ENCODE measurements around the gene SPR. TPM values are rescaled to one million over a fixed set of nuclear protein-coding genes. Genes with fewer than 3 reads are reported as not detected.

SPR gene
- polyA plus RNA-seq, 1 of the 3 experiments (the other 2 are of a cell fraction) = 25.7 TPM

DNA sequence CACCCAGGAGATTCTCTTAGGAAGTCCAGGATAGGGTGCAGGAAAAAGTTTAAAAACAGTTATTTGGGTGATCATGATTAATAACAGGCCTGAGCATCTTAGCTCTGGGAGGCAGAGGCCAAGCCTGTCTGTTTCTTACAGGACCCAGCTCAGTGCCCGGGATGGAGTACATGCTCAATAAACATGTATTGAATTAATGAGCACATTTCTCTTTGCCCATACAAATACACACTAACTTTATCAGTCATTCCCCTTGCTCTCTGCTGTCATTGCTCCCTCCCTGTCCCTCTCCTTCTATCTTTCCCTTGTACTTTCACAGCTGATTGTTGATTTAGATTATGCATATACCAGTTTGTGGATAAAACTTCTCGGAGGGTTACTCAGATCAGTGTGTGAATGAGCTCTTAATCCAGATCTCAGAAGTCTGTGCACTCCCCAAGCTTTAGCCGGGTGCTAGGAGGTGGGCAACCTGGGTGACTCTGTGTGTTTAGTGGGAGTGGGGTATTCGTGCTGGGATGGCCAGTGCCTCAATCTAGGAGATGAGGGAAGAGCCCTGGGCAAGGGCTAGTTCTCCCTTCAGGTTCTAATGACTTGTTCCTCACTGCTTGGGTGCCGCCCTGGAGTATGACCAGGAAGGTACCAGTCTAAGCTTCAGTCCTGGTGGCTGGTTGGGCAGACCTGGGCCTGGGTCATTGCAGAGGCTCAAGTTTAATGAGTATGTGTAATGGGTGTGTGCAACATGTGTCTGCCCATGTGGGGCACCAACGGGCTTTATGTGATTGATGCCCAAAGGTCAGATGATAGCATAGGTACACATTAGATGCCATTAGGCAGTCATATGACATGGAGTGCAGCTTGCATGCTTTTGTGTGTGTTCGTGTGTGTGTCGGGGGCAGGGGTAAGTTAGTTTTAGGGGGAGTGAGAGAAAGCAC, 40.7 kb downstream of the SPR start:
- peaks cover 65% of the 10 kb centered on the region for H3K27me3 ChIP-seq (ENCODE audit: insufficient read depth)
- H3F3A ChIP-seq (replicated peaks; ENCODE audit: insufficient read depth) = no peaks in the 10 kb centered on the region
- H3K4me3 ChIP-seq (ENCODE audit: low read depth in 2 of 2, low read length in 1 of 2) = no peak overlapping the region
- no peaks in the 10 kb centered on the region for H3K79me2 ChIP-seq (ENCODE audit: insufficient read depth)
- H2AFZ ChIP-seq (ENCODE audit: low read depth) = no peak overlapping the region
- H3K36me3 ChIP-seq (replicated peaks in 1 of 2; ENCODE audit: control insufficient read depth in 1 of 2, insufficient read depth in 2 of 2, low read length in 1 of 2) = no peaks in the 10 kb centered on the region
- ChIA-PET POLR2A (no interaction called here), CTCF (interaction anchor here (1.0 to 8.6 kb wide), 10 partner anchors 9 to 249 kb away, joined by 3 to 53 read pairs (median 7); no protein-coding TSS in a partner anchor)
- H3K9me3 ChIP-seq = no peaks in the 10 kb centered on the region
- no peak overlapping the region for H3K27ac ChIP-seq (ENCODE audit: low read depth in 2 of 2, low read length in 1 of 2)
- DNase-seq = no peak
- TF ChIP-seq GATA2 (CRISPR knock-in tag; IDR thresholded peaks at IDR 0.05) (no peak), SMC3 (IDR thresholded peaks at IDR 0.05; ENCODE audit: low read depth, low read length) (no peak), RCOR1 (IDR thresholded peaks at IDR 0.05; ENCODE audit: low read length) (no peak), FOXM1 (IDR thresholded peaks at IDR 0.05; ENCODE audit: low read depth) (no peak), ELF1 (IDR thresholded peaks at IDR 0.05) (no peak), TCF12 (IDR thresholded peaks at IDR 0.05) (no peak), RAD21 (IDR thresholded peaks at IDR 0.05; ENCODE audit: low read length) (no peak), RFX5 (IDR thresholded peaks at IDR 0.05; ENCODE audit: low read length) (no peak), TAF1 (IDR thresholded peaks at IDR 0.05; ENCODE audit: borderline replicate concordance, low read depth, low read length) (no peak), NFIC (IDR thresholded peaks at IDR 0.05; ENCODE audit: borderline replicate concordance) (no peak), NRF1 (IDR thresholded peaks at IDR 0.05; ENCODE audit: low read depth, low read length) (no peak), MAX (IDR thresholded peaks at IDR 0.05; ENCODE audit: low read depth) (no peak), FOSL2 (IDR thresholded peaks at IDR 0.05; ENCODE audit: borderline replicate concordance, low read depth) (no peak), IRF3 (IDR thresholded peaks at IDR 0.05; ENCODE audit: low read depth, low read length) (no peak), RXRA (IDR thresholded peaks at IDR 0.05; ENCODE audit: borderline replicate concordance, low read depth) (no peak)
- TF ChIP-seq, protein P1, sequence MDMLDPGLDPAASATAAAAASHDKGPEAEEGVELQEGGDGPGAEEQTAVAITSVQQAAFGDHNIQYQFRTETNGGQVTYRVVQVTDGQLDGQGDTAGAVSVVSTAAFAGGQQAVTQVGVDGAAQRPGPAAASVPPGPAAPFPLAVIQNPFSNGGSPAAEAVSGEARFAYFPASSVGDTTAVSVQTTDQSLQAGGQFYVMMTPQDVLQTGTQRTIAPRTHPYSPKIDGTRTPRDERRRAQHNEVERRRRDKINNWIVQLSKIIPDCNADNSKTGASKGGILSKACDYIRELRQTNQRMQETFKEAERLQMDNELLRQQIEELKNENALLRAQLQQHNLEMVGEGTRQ (IDR thresholded peaks at IDR 0.05; ENCODE audit: borderline replicate concordance, low read depth, low read length) = no peak
- TF ChIP-seq, protein P2, sequence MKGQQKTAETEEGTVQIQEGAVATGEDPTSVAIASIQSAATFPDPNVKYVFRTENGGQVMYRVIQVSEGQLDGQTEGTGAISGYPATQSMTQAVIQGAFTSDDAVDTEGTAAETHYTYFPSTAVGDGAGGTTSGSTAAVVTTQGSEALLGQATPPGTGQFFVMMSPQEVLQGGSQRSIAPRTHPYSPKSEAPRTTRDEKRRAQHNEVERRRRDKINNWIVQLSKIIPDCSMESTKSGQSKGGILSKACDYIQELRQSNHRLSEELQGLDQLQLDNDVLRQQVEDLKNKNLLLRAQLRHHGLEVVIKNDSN (IDR thresholded peaks at IDR 0.05; ENCODE audit: borderline replicate concordance, low read depth) = no peak
- no peak overlapping the region for H3K9ac ChIP-seq
- H3K4me1 ChIP-seq (ENCODE audit: control insufficient read depth in 1 of 2, insufficient read depth in 2 of 2, low read depth in 1 of 2, low read length in 1 of 2) = peaks cover 4 to 8% of the 10 kb centered on the region in 2 experiments; a peak in 1 of 4 replicates
- H4K20me1 ChIP-seq (ENCODE audit: insufficient read depth) = 0 out of 2 replicates have a peak, but pooled peaks cover 3% of the 10 kb centered on the region
- no peak overlapping the region for H3K4me2 ChIP-seq
- WGBS (ENCODE audit: low lambda C conversion rate) = 20% methylated on average over 7 of the region's 8 CpGs
- no peaks in the 10 kb centered on the region for H3K9me2 ChIP-seq
